Measurements from ENCODE around the gene CPEB3.
"Not testable (repeated sequence)": the region's sequence is repeated elsewhere in the genome, so short reads cannot be mapped to it uniquely, and the experiment has no call there.

CPEB3 gene

GRCh38 chr10:92267343-92267742, 23.5 kb downstream of the CPEB3 start:
- no peak for DNase-seq (ENCODE audit: low read depth in 2 of 2)

- DNase-seq (ENCODE audit: low read depth in 2 of 2): no peak
Observed at GRCh38 chr10:92265687-92266258, 25.1 kb downstream of the CPEB3 start.

- no peak for DNase-seq (ENCODE audit: low read depth in 2 of 2)
Observed at GRCh38 chr10:92264249-92264648, 26.6 kb downstream of the CPEB3 start.

GRCh38 chr10:92263396-92263795, 27.5 kb downstream of the CPEB3 start:
- DNase-seq (ENCODE audit: low read depth in 2 of 2): no peak

- DNase-seq (ENCODE audit: low read depth in 2 of 2): no peak
Observed at GRCh38 chr10:92248566-92248965, 42.3 kb downstream of the CPEB3 start.

- DNase-seq (ENCODE audit: low read depth in 2 of 2): no peak
Observed at GRCh38 chr10:92244796-92245195, 46.1 kb downstream of the CPEB3 start.

GRCh38 chr10:92242910-92243671, 47.8 kb downstream of the CPEB3 start:
- DNase-seq (ENCODE audit: low read depth in 2 of 2): no peak

GRCh38 chr10:92242380-92242779, 48.5 kb downstream of the CPEB3 start:
- DNase-seq (ENCODE audit: low read depth in 2 of 2): no peak

GRCh38 chr10:92241501-92241900, 49.4 kb downstream of the CPEB3 start:
- DNase-seq (ENCODE audit: low read depth in 2 of 2): no peak

GRCh38 chr10:92241158-92241500, 49.7 kb downstream of the CPEB3 start:
- no peak for DNase-seq (ENCODE audit: low read depth in 2 of 2)

- no peak for DNase-seq (ENCODE audit: low read depth in 2 of 2)
Observed at GRCh38 chr10:92240289-92241157, 50.4 kb downstream of the CPEB3 start.

GRCh38 chr10:92239600-92240288, 51.1 kb downstream of the CPEB3 start:
- no peak for DNase-seq (ENCODE audit: low read depth in 2 of 2)

GRCh38 chr10:92239151-92239599, 51.7 kb downstream of the CPEB3 start:
- DNase-seq (ENCODE audit: low read depth in 2 of 2): no peak

- no peak for DNase-seq (ENCODE audit: low read depth in 2 of 2)
Observed at GRCh38 chr10:92238586-92239098, 52.2 kb downstream of the CPEB3 start.

GRCh38 chr10:92238054-92238585, 52.8 kb downstream of the CPEB3 start:
- DNase-seq (ENCODE audit: low read depth in 2 of 2): no peak

- DNase-seq (ENCODE audit: low read depth in 2 of 2): no peak
Observed at GRCh38 chr10:92231196-92231595, 59.7 kb downstream of the CPEB3 start.

- DNase-seq (ENCODE audit: low read depth in 2 of 2): no peak
Observed at GRCh38 chr10:92222603-92223262, 68.1 kb downstream of the CPEB3 start.

- no peak for DNase-seq (ENCODE audit: low read depth in 2 of 2)
Observed at GRCh38 chr10:92219559-92219958, 71.3 kb downstream of the CPEB3 start.

GRCh38 chr10:92218569-92218968, 72.3 kb downstream of the CPEB3 start:
- DNase-seq (ENCODE audit: low read depth in 2 of 2): no peak

- DNase-seq (ENCODE audit: low read depth in 2 of 2): not testable (repeated sequence)
Observed at GRCh38 chr10:92216608-92217007, 74.3 kb downstream of the CPEB3 start.

GRCh38 chr10:92215222-92215621, 75.7 kb downstream of the CPEB3 start:
- DNase-seq (ENCODE audit: low read depth in 2 of 2): not testable (repeated sequence)

All from fibroblast of skin of left biceps (primary cell).